Frontal cortex (tissue), 4 donors: ENCODE measurements around the gene ERN1. TPM values are rescaled to one million over a fixed set of nuclear protein-coding genes. Genes with fewer than 3 reads are reported as not detected.

Experiments used
- DNase-seq, 2 donors: peaks; one replicate each; pipeline ENCODE4 v3.0.0; 2012; ENCODE audit warnings: low spot score in 2 of 2
- FAIRE-seq: peaks from 2 replicates; lab custom pipeline; 2012; peaks lifted over from hg19 to GRCh38; lab: Jason Lieb, UNC
- small RNA-seq: library from RNA; depleted of rRNA; stranded (forward); fragments of <200 nt; gene quantifications from one replicate; pipeline ENCODE3, GENCODE V24; 2014
- total RNA-seq: library from RNA; depleted of rRNA; stranded (reverse); fragments of >200 nt; gene quantifications from one replicate; pipeline ENCODE4 v1.2.3, GENCODE V29; 2014
- donor health status: control.
- donor health status: control.
- donor health status: control.

ERN1 gene
- total RNA-seq, 1 donor from 2014 or later: 3.7 TPM

DNA sequence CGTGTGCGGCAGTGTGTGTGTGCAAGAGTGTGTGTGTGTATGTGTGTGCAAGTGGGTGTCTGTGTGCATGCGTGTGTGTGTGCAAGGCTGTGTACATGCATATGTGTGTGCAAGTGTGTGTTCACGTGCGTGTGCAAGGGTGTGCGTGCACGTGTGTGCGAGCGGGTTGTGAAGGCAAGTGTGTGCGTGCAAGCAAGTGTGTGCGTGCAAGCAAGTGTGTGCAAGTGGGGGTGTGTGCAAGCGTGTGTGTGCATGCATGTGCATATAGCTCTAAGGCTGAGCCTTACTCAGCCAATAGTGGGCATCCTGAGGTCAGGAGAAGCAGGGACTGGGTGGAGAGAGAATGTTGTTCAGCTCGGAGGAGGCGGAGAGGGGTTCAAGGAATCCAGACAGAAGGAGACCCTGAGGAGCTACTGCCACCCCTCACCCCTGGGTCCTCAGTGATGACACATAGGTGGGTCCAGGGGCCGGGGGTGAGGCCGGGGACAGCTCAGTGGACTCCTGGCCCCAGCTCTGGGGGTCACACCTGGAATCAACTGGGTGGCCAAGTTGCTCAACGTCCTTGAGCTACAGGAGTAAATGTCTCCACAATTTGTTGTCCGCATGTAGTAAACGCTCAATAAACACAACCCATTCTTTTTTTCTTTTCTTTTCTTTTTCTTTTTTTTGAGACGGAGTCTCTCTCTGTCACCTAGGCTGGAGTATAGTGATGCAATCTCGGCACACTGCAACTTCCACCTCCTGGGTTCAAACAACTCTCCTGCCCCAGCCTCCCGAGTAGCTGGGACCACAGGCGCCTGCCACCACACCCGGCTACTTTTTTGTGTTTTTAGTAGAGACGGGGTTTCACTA, 130.0 kb downstream of the ERN1 start:
- FAIRE-seq (no peak), DNase-seq (no peak)

- FAIRE-seq (no peak), DNase-seq (no peak)
Measured at GRCh38 chr17:63998721-63999679, 130.9 kb downstream of the ERN1 start.

- FAIRE-seq: no peak
- DNase-seq: peak; percentile 51 to 86
Measured at GRCh38 chr17:63998050-63998720, 131.8 kb downstream of the ERN1 start, which contains the start of gene PRR29. Gene PRR29, plus strand, starts transcription at chr17:63998351. Its CDS starts 14 bp downstream, at chr17:63998365.

GRCh38 chr17:63997341-63998048, 132.4 kb downstream of the ERN1 start:
- no peak for DNase-seq
- no peak for FAIRE-seq

DNA sequence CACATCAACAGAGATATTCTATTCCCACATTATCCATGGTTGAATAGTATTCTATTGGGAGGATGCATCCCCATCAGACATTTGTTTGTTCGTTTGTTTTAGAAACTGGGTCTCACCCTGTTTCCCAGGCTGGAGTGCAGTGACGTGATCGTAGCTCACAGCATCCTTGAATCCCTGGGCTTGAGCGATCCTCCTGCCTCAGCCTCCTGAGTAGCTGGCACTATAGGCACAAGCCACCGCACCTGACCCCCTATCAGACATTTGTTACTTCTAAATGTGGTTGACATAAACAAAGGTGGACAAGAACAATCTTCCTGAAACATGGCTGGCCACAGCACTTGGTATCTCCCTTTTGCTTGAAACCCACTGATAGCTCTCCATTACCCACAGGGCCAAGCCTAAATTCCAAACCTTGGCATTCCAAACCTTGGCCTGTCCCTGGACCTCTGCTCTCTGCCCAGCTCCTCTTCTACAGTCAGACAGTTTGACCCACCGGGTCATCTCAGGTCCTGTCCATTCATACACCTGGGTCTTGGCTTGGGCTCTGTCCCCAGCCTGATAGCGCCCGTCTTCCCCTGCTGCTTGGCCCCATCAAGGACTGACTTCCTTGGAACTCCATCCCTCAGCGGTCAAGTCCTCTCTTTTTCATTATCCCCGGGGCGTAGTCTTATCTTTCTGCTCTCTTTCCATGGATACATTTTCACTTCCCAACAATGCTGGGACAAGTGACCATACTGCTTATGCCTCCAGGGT, 133.3 kb downstream of the ERN1 start:
- FAIRE-seq: no peak
- no peak for DNase-seq

DNA sequence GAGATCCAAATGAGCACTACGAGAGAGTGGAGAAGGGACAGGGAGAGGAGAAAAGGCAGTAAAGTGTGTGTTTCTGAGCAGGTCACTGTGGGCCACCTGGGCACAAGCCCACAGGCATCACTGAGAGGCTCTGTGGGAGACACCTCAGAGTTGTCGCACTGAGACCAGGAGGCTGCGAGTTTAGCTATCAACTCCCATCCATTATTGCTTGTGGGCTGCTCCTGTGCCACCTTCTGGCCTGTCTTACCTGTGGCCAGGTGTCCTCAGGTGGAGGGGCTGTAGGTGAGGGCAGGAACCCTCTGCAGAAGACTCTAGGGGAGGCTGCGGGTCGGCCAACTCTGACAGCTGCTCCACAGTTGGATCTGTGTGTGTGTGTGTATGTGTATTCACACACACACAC, 134.3 kb downstream of the ERN1 start:
- FAIRE-seq: no peak
- no peak for DNase-seq

GRCh38 chr17:63993368-63993985, 136.5 kb downstream of the ERN1 start:
- no peak for DNase-seq
- FAIRE-seq: no peak

- FAIRE-seq (no peak), DNase-seq (no peak)
Measured at GRCh38 chr17:63991611-63992010, 138.3 kb downstream of the ERN1 start.

- DNase-seq (no peak), FAIRE-seq (no peak)
Measured at GRCh38 chr17:63989622-63990345, 140.2 kb downstream of the ERN1 start.

Small RNA genes lying within 50 kb of the gene (small RNA-seq; reads per million reads assigned to genes)
- gene SNORD104: 63,920 reads per million, percentile 100 among the genes with 10 or more reads in this experiment

Other genes starting within 250 kb of the ERN1 start
- gene GH2, start 248.2 kb downstream of the ERN1 start, total RNA-seq: not detected
- gene CSH1, start 233.6 kb downstream of the ERN1 start, total RNA-seq: not detected
- not detected for gene CSHL1, start 218.9 kb downstream of the ERN1 start, total RNA-seq
- not detected for gene GH1, start 211.3 kb downstream of the ERN1 start, total RNA-seq
- gene CD79B, start 197.8 kb downstream of the ERN1 start, total RNA-seq: under 0.01 TPM
- gene SCN4A, start 157.2 kb downstream of the ERN1 start, total RNA-seq: not detected
- gene PRR29, start 131.8 kb downstream of the ERN1 start, total RNA-seq: 2.0 TPM
- gene ICAM2, start 109.5 kb downstream of the ERN1 start, total RNA-seq: 7.3 TPM
- 31.8 TPM for gene TEX2, start 133.1 kb upstream of the ERN1 start, total RNA-seq